Adipose tissue (tissue), 3 donors: ENCODE results near the gene FOXN3. TPM values are rescaled to one million over a fixed set of nuclear protein-coding genes. Genes with fewer than 3 reads are reported as not detected.
"Not testable (repeated sequence)": the region's sequence is repeated elsewhere in the genome, so short reads cannot be mapped to it uniquely, and the experiment has no call there.

Source experiments
- H3K27ac ChIP-seq: one replicate; pipeline ENCODE4 v1.5.1; 2013; ENCODE audit warnings: low read depth, low read length
- WGBS, 3 donors: extraction: QIAGEN DNeasy Blood & Tissue Kit; methylation state at CpG; one replicate each; pipeline ENCODE4 v1.1.7; 2013; 5-methylcytosine and 5-hydroxymethylcytosine counted together
- polyA plus RNA-seq, 3 donors: library from polyadenylated mRNA; stranded (reverse); fragments of 200-250 nt; gene quantifications; one replicate each; pipeline ENCODE4 v1.2.3, GENCODE V29; 2013
- donor health status: healthy with polysubstance abuse.
- donor health status: Bipolar disorder and iron deficiency.
- donor health status: healthy.

The FOXN3 gene
- polyA plus RNA-seq, 3 donors = 9.6 to 50.8 (median 50.2) TPM

GRCh38 chr14:89212386-89213235 is 204.4 kb downstream of the FOXN3 start:
- H3K27ac ChIP-seq = no peak overlapping the region
- WGBS, 3 donors = 68 to 86% (median 69%) methylated on average over 6 of the region's 6 CpGs

GRCh38 chr14:89209558-89209957 is 207.5 kb downstream of the FOXN3 start:
- no peak overlapping the region for H3K27ac ChIP-seq
- 89 to 96% (median 90%) methylated on average over 3 of the region's 3 CpGs for WGBS, 3 donors

GRCh38 chr14:89207925-89208328 is 209.1 kb downstream of the FOXN3 start:
- no peak overlapping the region for H3K27ac ChIP-seq
- WGBS, 3 donors = 70 to 92% (median 88%) methylated on average over 7 of the region's 7 CpGs

- WGBS, 3 donors = 88 to 97% (median 94%) methylated on average over 17 of the region's 17 CpGs
- no peak overlapping the region for H3K27ac ChIP-seq
These were observed 210.5 kb downstream of the FOXN3 start for GRCh38 chr14:89206389-89207031.

GRCh38 chr14:89205137-89205740 is 211.8 kb downstream of the FOXN3 start:
- 93 to 98% (median 93%) methylated on average over 18 of the region's 18 CpGs for WGBS, 3 donors
- H3K27ac ChIP-seq = no peak overlapping the region

- 87 to 91% (median 87%) methylated on average over 10 of the region's 10 CpGs for WGBS, 3 donors
- H3K27ac ChIP-seq = no peak overlapping the region
These were observed 214.4 kb downstream of the FOXN3 start for GRCh38 chr14:89202413-89203190.

GRCh38 chr14:89201645-89202044 is 215.4 kb downstream of the FOXN3 start:
- 77 to 95% (median 80%) methylated on average over 4 of the region's 4 CpGs for WGBS, 3 donors

GRCh38 chr14:89199357-89199756 is 217.7 kb downstream of the FOXN3 start:
- H3K27ac ChIP-seq = not testable (repeated sequence)
- 89 to 91% (median 91%) methylated on average over 3 of the region's 3 CpGs for WGBS, 3 donors

More at GRCh38 chr14:89201645-89202044, 215.4 kb downstream of the FOXN3 start:
- no peak overlapping the region for H3K27ac ChIP-seq

- WGBS, 3 donors = 52 to 65% (median 59%) methylated on average over 12 of the region's 12 CpGs
- H3K27ac ChIP-seq = no peak overlapping the region
These were observed 218.3 kb downstream of the FOXN3 start for GRCh38 chr14:89198544-89199329.

GRCh38 chr14:89197623-89198022 is 219.4 kb downstream of the FOXN3 start:
- H3K27ac ChIP-seq = no peak overlapping the region
- WGBS, 3 donors = 92 to 99% (median 96%) methylated on average over 4 of the region's 4 CpGs

GRCh38 chr14:89196545-89196944 is 220.5 kb downstream of the FOXN3 start:
- WGBS, 3 donors = 95 to 100% (median 95%) methylated on average over 3 of the region's 3 CpGs
- no peak overlapping the region for H3K27ac ChIP-seq

- no peak overlapping the region for H3K27ac ChIP-seq
- 61 to 69% (median 63%) methylated on average over 1 of the region's 1 CpG for whole genome bisulfite sequencing, 3 donors
These were observed 222.7 kb downstream of the FOXN3 start for GRCh38 chr14:89194376-89194775.

GRCh38 chr14:89190765-89191513 is 226.1 kb downstream of the FOXN3 start:
- 92 to 95% (median 93%) methylated on average over 11 of the region's 11 CpGs for WGBS, 3 donors
- H3K27ac ChIP-seq = no peak overlapping the region

GRCh38 chr14:89188492-89188891 is 228.5 kb downstream of the FOXN3 start:
- 78 to 90% (median 81%) methylated on average over 3 of the region's 3 CpGs for WGBS, 3 donors
- H3K27ac ChIP-seq = no peak overlapping the region

GRCh38 chr14:89187501-89187900 is 229.5 kb downstream of the FOXN3 start:
- H3K27ac ChIP-seq = no peak overlapping the region
- 73 to 96% (median 75%) methylated on average over 6 of the region's 6 CpGs for WGBS, 3 donors

GRCh38 chr14:89186856-89187376 is 230.1 kb downstream of the FOXN3 start:
- H3K27ac ChIP-seq = no peak overlapping the region
- 50 to 60% (median 57%) methylated on average over 7 of the region's 7 CpGs for WGBS, 3 donors
